HEK293 (cell line): ENCODE results near the gene LCMT2.

Source experiments
- CTCF ChIA-PET: fragments of 350-600 bp; formaldehyde crosslinking; extraction: SDS; loops from one replicate; lab custom pipeline; 2021; ENCODE audit warnings: antibody characterized with exemption; lab: Yijun Ruan, JAX
- POLR2A ChIA-PET: fragments of 300-600 bp; formaldehyde crosslinking; extraction: SDS; loops from one replicate; lab custom pipeline; 2020; ENCODE audit warnings: antibody characterized with exemption, inconsistent platforms; lab: Yijun Ruan, JAX
- H3K27ac ChIP-seq: fragments of 200-500 bp; sonication (Bioruptor generic); 2 replicates; pipeline ENCODE4 v1.5.1; 2014; ENCODE audit warnings: low read depth, low read length, control low read depth, inconsistent platforms; ENCODE audit errors: extremely low read depth
- H3K36me3 ChIP-seq, 2 experiments: fragments of 200-500 bp in 1 of 2; sonication (Bioruptor generic) in 1 of 2; 1 replicate in 1 of 2; 2 replicates in 1 of 2; pipeline ENCODE4 v1.5.1; 2014 to 2017; ENCODE audit warnings: inconsistent platforms in 2 of 2, low read length in 2 of 2; ENCODE audit not compliant: control insufficient read depth in 2 of 2, insufficient read depth in 1 of 2
- H3K4me1 ChIP-seq: fragments of 200-500 bp; sonication (Bioruptor generic); 2 replicates; pipeline ENCODE4 v1.5.1; 2014; ENCODE audit warnings: mild to moderate bottlenecking, low read length, inconsistent platforms; ENCODE audit not compliant: control insufficient read depth, insufficient read depth
- H3K4me3 ChIP-seq: 2 replicates; pipeline ENCODE4 v1.5.1; 2011; ENCODE audit warnings: low read depth, mild to moderate bottlenecking, control low read depth, low read length, moderate library complexity
- H3K9me3 ChIP-seq: fragments of 200-500 bp; sonication (Bioruptor generic); 2 replicates; pipeline ENCODE4 v1.5.1; 2014; ENCODE audit warnings: low read depth, low read length, inconsistent platforms; ENCODE audit not compliant: control insufficient read depth, insufficient read depth
- BCL11B ChIP-seq: fragments of 450-650 bp; formaldehyde crosslinking; IDR thresholded peaks from 2 replicates; pipeline ENCODE4 v1.5.1; 2016; ENCODE audit warnings: low read depth, missing biosample characterization, missing genetic modification characterization
- GLI4 ChIP-seq: fragments of 450-650 bp; formaldehyde crosslinking; IDR thresholded peaks from 2 replicates; pipeline ENCODE4 v1.5.1; 2016; ENCODE audit warnings: missing biosample characterization, missing genetic modification characterization
- HOXD13 ChIP-seq: sonication (generic); formaldehyde crosslinking; IDR thresholded peaks from 2 replicates; pipeline ENCODE4 v1.8.0; 2022; ENCODE audit warnings: missing genetic modification reagents, borderline replicate concordance
- MZF1 ChIP-seq: fragments of 450-650 bp; formaldehyde crosslinking; IDR thresholded peaks from 2 replicates; pipeline ENCODE4 v1.5.1; 2017; ENCODE audit warnings: missing biosample characterization, missing genetic modification characterization, borderline replicate concordance
- OVOL3 ChIP-seq: fragments of 450-650 bp; formaldehyde crosslinking; IDR thresholded peaks from 2 replicates; pipeline ENCODE4 v1.5.1; 2016; ENCODE audit warnings: missing biosample characterization, missing genetic modification characterization
- ZBTB48 ChIP-seq: fragments of 450-650 bp; formaldehyde crosslinking; IDR thresholded peaks from 2 replicates; pipeline ENCODE4 v1.5.1; 2016; ENCODE audit warnings: missing biosample characterization, missing genetic modification characterization
- ZFHX2 ChIP-seq: fragments of 450-650 bp; formaldehyde crosslinking; conservative IDR thresholded peaks from 2 replicates; pipeline ENCODE4 v1.5.1; 2016; ENCODE audit warnings: missing biosample characterization, missing genetic modification characterization
- ZNF121 ChIP-seq: fragments of 450-650 bp; formaldehyde crosslinking; IDR thresholded peaks from 2 replicates; pipeline ENCODE4 v1.5.1; 2016; ENCODE audit warnings: missing biosample characterization, missing genetic modification characterization
- ZNF175 ChIP-seq: fragments of 450-650 bp; formaldehyde crosslinking; IDR thresholded peaks from 2 replicates; pipeline ENCODE4 v1.5.1; 2016; ENCODE audit warnings: missing biosample characterization, missing genetic modification characterization
- ZNF23 ChIP-seq: fragments of 450-650 bp; formaldehyde crosslinking; IDR thresholded peaks from 2 replicates; pipeline ENCODE4 v1.5.1; 2016; ENCODE audit warnings: missing biosample characterization, missing genetic modification characterization, borderline replicate concordance
- ZNF423 ChIP-seq: fragments of 450-650 bp; formaldehyde crosslinking; IDR thresholded peaks from 2 replicates; pipeline ENCODE4 v1.5.1; 2016; ENCODE audit warnings: missing biosample characterization, missing genetic modification characterization
- ZNF510 ChIP-seq: fragments of 450-650 bp; formaldehyde crosslinking; IDR thresholded peaks from 2 replicates; pipeline ENCODE4 v1.5.1; 2018; ENCODE audit warnings: mild to moderate bottlenecking, missing genetic modification characterization, missing biosample characterization; ENCODE audit not compliant: insufficient replicate concordance
- ZNF529 ChIP-seq: fragments of 450-650 bp; formaldehyde crosslinking; IDR thresholded peaks from 2 replicates; pipeline ENCODE4 v1.5.1; 2017; ENCODE audit warnings: missing genetic modification characterization, missing biosample characterization; ENCODE audit not compliant: insufficient replicate concordance
- ZNF600 ChIP-seq: fragments of 450-650 bp; formaldehyde crosslinking; IDR thresholded peaks from 2 replicates; pipeline ENCODE4 v1.5.1; 2016; ENCODE audit warnings: missing biosample characterization, missing genetic modification characterization
- TF ChIP-seq, protein P1 (sequence below): fragments of 450-650 bp; formaldehyde crosslinking; IDR thresholded peaks from 2 replicates; pipeline ENCODE4 v1.5.1; 2016; ENCODE audit warnings: missing biosample characterization, missing genetic modification characterization
- TF ChIP-seq, protein P2 (sequence below): fragments of 450-650 bp; formaldehyde crosslinking; IDR thresholded peaks from 2 replicates; pipeline ENCODE4 v1.5.1; 2016; ENCODE audit warnings: missing biosample characterization, missing genetic modification characterization
- TF ChIP-seq, protein P3 (sequence below): fragments of 450-650 bp; formaldehyde crosslinking; IDR thresholded peaks from 2 replicates; pipeline ENCODE4 v1.5.1; 2016; ENCODE audit warnings: missing biosample characterization, missing genetic modification characterization, low read depth

Gene LCMT2

DNA sequence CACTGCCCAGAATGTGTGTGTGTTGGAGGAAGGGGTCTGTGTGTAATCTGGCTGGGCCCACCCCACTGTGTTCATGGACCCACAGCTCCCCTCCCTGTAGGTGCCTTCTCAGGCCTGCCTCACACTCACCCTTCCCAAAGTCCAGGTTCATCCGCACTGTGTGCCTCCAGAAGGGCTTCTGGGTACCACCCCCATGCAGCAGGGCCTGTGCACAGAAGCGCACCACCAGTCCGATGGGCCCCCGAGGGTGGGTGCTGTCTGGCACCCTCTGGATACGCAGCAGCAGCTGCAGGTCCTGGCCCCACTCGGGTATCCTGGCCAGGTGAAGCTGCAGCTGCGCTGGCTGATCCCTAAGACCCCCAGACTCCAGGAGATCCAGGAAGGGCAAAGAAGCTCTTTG lies 50.9 kb downstream of the LCMT2 start:
- Histone ChIP-seq H3K4me1 (no peaks in the 10 kb centered on the region), H3K36me3 (no peaks in the 10 kb centered on the region), H3K27ac (no peak overlapping the region), H3K4me3 (no peak overlapping the region), H3K9me3 (no peaks in the 10 kb centered on the region)
- ChIA-PET CTCF (no interaction called here), POLR2A (no interaction called here)
- TF ChIP-seq ZBTB48 (tag by site-specific recombination) (no peak), BCL11B (no peak), ZFHX2 (tag by site-specific recombination) (no peak), ZNF23 (tag by site-specific recombination) (no peak), ZNF600 (no peak), OVOL3 (tag by site-specific recombination) (no peak)
- TF ChIP-seq, protein P1, sequence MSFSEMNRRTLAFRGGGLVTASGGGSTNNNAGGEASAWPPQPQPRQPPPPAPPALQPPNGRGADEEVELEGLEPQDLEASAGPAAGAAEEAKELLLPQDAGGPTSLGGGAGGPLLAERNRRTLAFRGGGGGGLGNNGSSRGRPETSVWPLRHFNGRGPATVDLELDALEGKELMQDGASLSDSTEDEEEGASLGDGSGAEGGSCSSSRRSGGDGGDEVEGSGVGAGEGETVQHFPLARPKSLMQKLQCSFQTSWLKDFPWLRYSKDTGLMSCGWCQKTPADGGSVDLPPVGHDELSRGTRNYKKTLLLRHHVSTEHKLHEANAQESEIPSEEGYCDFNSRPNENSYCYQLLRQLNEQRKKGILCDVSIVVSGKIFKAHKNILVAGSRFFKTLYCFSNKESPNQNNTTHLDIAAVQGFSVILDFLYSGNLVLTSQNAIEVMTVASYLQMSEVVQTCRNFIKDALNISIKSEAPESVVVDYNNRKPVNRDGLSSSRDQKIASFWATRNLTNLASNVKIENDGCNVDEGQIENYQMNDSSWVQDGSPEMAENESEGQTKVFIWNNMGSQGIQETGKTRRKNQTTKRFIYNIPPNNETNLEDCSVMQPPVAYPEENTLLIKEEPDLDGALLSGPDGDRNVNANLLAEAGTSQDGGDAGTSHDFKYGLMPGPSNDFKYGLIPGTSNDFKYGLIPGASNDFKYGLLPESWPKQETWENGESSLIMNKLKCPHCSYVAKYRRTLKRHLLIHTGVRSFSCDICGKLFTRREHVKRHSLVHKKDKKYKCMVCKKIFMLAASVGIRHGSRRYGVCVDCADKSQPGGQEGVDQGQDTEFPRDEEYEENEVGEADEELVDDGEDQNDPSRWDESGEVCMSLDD (tag by site-specific recombination): no peak
- TF ChIP-seq, protein P2, sequence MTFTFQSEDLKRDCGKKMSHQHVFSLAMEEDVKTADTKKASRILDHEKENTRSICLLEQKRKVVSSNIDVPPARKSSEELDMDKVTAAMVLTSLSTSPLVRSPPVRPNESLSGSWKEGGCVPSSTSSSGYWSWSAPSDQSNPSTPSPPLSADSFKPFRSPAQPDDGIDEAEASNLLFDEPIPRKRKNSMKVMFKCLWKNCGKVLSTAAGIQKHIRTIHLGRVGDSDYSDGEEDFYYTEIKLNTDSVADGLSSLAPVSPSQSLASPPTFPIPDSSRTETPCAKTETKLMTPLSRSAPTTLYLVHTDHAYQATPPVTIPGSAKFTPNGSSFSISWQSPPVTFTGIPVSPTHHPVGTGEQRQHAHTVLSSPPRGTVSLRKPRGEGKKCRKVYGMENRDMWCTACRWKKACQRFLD (tag by site-specific recombination): no peak
- TF ChIP-seq, all 188 proteins: peak for 0

DNA sequence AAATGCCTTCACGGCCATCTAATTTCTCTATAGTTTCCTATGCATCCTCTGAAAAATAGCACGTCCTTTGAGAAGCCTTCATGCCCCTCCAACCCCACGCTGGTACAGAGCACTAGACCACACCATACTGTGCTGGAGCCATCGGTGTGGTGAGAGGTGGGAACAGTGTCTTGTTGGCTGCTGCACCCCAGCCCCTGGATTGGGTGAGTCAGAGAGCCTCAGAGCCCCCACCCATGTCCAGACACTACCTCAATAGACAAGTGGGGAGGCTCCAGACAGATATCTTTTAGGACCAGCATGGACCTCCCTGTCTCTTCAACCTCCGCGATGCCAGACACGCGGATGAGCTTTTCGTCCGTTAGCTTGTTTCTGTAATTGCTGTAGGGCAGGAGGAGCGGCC lies 51.5 kb downstream of the LCMT2 start:
- no peaks in the 10 kb centered on the region for H3K9me3 ChIP-seq
- ChIA-PET CTCF (no interaction called here), POLR2A (no interaction called here)
- no peaks in the 10 kb centered on the region for H3K36me3 ChIP-seq
- no peak overlapping the region for H3K27ac ChIP-seq
- H3K4me1 ChIP-seq: no peaks in the 10 kb centered on the region
- TF ChIP-seq ZNF23 (tag by site-specific recombination) (no peak), HOXD13 (CRISPR knock-in tag) (no peak), MZF1 (tag by site-specific recombination) (no peak)
- TF ChIP-seq, protein P3, sequence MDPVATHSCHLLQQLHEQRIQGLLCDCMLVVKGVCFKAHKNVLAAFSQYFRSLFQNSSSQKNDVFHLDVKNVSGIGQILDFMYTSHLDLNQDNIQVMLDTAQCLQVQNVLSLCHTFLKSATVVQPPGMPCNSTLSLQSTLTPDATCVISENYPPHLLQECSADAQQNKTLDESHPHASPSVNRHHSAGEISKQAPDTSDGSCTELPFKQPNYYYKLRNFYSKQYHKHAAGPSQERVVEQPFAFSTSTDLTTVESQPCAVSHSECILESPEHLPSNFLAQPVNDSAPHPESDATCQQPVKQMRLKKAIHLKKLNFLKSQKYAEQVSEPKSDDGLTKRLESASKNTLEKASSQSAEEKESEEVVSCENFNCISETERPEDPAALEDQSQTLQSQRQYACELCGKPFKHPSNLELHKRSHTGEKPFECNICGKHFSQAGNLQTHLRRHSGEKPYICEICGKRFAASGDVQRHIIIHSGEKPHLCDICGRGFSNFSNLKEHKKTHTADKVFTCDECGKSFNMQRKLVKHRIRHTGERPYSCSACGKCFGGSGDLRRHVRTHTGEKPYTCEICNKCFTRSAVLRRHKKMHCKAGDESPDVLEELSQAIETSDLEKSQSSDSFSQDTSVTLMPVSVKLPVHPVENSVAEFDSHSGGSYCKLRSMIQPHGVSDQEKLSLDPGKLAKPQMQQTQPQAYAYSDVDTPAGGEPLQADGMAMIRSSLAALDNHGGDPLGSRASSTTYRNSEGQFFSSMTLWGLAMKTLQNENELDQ (tag by site-specific recombination): no peak
- no peak overlapping the region for H3K4me3 ChIP-seq

GRCh38 chr15:43277901-43278300 lies 52.5 kb downstream of the LCMT2 start:
- CTCF ChIA-PET: no interaction called here

More at GRCh38 chr15:43277901-43278300, 52.5 kb downstream of the LCMT2 start:
- H3K4me3 ChIP-seq: no peak overlapping the region
- POLR2A ChIA-PET: no interaction called here
- H3K4me1 ChIP-seq: no peaks in the 10 kb centered on the region
- H3K36me3 ChIP-seq: no peaks in the 10 kb centered on the region
- no peaks in the 10 kb centered on the region for H3K9me3 ChIP-seq
- TF ChIP-seq ZNF529 (tag by site-specific recombination) (no peak), ZNF510 (tag by site-specific recombination) (no peak), ZNF121 (no peak), ZNF175 (tag by site-specific recombination) (no peak), ZNF423 (no peak), GLI4 (tag by site-specific recombination) (no peak)
- TF ChIP-seq, all 188 proteins: peak for 0
- H3K27ac ChIP-seq: no peak overlapping the region
